Measurements from ENCODE around the gene CTSS.

GRCh38 chr1:150772326-150772725, 6.7 kb upstream of the CTSS start:
- TF ChIP-seq, protein P1, sequence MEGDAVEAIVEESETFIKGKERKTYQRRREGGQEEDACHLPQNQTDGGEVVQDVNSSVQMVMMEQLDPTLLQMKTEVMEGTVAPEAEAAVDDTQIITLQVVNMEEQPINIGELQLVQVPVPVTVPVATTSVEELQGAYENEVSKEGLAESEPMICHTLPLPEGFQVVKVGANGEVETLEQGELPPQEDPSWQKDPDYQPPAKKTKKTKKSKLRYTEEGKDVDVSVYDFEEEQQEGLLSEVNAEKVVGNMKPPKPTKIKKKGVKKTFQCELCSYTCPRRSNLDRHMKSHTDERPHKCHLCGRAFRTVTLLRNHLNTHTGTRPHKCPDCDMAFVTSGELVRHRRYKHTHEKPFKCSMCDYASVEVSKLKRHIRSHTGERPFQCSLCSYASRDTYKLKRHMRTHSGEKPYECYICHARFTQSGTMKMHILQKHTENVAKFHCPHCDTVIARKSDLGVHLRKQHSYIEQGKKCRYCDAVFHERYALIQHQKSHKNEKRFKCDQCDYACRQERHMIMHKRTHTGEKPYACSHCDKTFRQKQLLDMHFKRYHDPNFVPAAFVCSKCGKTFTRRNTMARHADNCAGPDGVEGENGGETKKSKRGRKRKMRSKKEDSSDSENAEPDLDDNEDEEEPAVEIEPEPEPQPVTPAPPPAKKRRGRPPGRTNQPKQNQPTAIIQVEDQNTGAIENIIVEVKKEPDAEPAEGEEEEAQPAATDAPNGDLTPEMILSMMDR (conservative IDR thresholded peaks at IDR 0.05 in 1 of 2, IDR thresholded peaks at IDR 0.05 in 1 of 2; ENCODE audit: extremely low read depth in 1 of 2, insufficient read depth in 1 of 2, low read depth in 1 of 2, low read length in 2 of 2), result no peak
- no peak for TF ChIP-seq EZH2 (IDR thresholded peaks at IDR 0.05; ENCODE audit: borderline replicate concordance, low read length)

All from mammary epithelial cell (primary cell).